Omental fat pad (tissue), 4 donors: ENCODE data around the gene LANCL3. TPM values are rescaled to one million over a fixed set of nuclear protein-coding genes. Genes with fewer than 3 reads are reported as not detected.
A peak's percentile ranks its signal among the peaks of the same experiment; 100 is the strongest.

ENCODE experiments used
- ATAC-seq: fragments of 150-250 bp; one replicate; pipeline ENCODE4 v1.9.1; 2016; ENCODE audit warnings: mild to moderate bottlenecking, moderate library complexity; ENCODE audit not compliant: low FRiP score
- DNase-seq: peaks from one replicate; pipeline ENCODE4 v3.0.0-alpha.2; 2019; ENCODE audit warnings: low spot score
- total RNA-seq, 4 donors: library from RNA; depleted of rRNA; stranded (reverse); fragments of >200 nt; gene quantifications; one replicate each; pipeline ENCODE4 v1.1.0, GENCODE V29; 2016
- TF ChIP-seq, protein P1 (sequence below), 3 donors: fragments of 450-650 bp; IDR thresholded peaks; one replicate each; pipeline ENCODE4 v1.5.1; 2016 to 2017; ENCODE audit warnings: antibody characterized with exemption in 3 of 3, mild to moderate bottlenecking in 3 of 3, moderate library complexity in 2 of 3

Gene LANCL3
- total RNA-seq, 4 donors from 2014 or later = 0.09 to 0.72 (median 0.27) TPM

DNA sequence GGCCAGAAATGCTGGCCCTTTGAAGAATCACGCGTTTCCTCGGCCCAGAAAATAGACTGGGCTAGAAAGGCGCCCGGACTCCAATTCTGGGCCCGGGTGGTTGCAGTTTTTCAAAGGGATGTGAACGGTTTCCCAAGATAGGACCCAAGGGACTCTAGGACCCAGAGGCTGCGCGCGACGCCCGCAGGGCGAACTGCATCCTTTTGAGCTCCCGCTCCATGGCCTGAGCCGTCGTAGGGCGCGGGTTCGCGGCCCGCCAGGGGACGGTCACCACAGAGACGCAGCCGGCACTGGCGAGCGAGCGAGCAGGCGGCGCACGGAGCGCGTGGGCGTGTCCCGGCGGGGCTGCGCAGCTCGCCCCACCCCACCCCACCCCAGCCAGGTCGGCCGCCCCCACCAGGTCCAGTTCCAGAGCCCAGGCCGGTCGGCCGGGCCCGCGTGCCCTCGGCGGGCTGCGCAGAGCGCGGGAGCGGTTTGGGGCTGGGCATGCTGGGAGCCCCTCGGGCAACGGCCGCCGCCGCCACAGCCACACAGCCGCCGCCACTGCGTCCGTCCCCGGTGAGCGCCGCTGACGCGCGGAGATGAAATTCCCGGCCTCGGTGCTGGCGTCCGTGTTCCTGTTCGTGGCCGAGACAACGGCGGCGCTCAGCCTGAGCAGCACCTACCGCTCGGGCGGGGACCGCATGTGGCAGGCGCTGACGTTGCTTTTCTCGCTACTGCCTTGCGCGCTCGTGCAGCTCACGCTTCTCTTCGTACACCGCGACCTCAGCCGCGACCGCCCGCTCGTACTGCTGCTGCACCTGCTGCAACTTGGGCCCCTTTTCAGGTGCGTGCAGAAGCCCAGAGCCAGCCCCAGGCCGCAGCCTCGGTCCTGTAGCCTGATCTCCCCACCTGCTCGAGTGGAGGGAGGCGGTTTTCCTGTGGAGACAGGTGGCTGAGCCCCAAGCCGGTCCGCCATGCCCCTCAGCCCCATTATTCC is 114.2 kb downstream of the LANCL3 start, which contains the start of gene XK:
Gene XK (plus strand): TSS at position 411 of the 979 bp plus-strand sequence. CDS start 171 bp downstream, at position 582.
- peak; percentile 41 for ATAC-seq
- TF ChIP-seq, protein P1, sequence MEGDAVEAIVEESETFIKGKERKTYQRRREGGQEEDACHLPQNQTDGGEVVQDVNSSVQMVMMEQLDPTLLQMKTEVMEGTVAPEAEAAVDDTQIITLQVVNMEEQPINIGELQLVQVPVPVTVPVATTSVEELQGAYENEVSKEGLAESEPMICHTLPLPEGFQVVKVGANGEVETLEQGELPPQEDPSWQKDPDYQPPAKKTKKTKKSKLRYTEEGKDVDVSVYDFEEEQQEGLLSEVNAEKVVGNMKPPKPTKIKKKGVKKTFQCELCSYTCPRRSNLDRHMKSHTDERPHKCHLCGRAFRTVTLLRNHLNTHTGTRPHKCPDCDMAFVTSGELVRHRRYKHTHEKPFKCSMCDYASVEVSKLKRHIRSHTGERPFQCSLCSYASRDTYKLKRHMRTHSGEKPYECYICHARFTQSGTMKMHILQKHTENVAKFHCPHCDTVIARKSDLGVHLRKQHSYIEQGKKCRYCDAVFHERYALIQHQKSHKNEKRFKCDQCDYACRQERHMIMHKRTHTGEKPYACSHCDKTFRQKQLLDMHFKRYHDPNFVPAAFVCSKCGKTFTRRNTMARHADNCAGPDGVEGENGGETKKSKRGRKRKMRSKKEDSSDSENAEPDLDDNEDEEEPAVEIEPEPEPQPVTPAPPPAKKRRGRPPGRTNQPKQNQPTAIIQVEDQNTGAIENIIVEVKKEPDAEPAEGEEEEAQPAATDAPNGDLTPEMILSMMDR (IDR thresholded peaks at IDR 0.05) = no peak
- DNase-seq = no peak

DNA sequence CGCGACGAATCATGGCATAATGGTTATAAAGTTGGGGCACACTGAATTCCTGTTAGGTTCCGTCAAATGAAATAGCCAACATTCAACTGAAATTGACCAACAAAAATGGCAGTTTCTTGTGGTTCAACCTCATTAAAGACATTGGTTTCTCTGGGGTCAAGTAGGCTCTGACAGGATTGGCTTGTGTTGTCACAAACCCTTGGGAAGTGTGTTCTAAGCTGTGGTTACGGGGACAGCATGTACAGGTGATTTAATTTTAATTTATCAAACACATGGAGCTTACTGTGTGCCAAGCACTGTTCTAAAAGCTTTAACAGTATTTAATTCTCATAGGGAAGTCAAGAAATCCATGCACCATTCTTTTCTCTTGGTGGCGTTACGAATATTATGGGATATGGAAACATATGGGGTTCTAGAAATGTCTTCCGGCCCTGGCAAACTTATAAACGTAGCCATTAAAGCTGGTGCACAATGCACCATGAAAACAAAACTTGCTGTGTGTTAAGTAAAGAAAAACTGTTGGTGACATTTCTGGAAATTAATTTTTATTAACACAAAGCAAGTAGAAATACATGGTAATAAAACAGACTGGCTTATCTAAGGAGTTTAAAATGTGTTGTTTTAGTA is 115.0 kb downstream of the LANCL3 start:
- ATAC-seq (no peak), DNase-seq (no peak)
- TF ChIP-seq, protein P1 (IDR thresholded peaks at IDR 0.05) = no peak

DNA sequence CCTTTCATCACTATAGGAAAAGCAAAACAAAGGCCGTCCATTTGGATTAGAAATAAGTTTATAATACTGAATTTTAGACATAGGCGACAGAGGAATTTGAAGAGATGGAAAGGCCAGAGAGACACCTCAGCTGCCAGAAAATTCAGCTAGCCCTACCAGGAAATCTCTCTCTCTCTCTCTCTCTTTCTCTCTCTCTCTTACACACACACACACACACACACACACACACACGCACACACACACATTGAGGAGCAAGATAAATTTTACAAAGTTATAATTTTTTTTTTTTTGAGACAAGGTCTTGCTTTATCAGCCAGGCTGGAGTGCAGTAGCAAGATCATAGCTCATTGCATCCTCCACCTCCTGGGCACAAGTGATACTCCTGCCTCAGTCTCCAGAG is 115.5 kb downstream of the LANCL3 start:
- DNase-seq (no peak), ATAC-seq (no peak)
- TF ChIP-seq, protein P1 (IDR thresholded peaks at IDR 0.05) = no peak

DNA sequence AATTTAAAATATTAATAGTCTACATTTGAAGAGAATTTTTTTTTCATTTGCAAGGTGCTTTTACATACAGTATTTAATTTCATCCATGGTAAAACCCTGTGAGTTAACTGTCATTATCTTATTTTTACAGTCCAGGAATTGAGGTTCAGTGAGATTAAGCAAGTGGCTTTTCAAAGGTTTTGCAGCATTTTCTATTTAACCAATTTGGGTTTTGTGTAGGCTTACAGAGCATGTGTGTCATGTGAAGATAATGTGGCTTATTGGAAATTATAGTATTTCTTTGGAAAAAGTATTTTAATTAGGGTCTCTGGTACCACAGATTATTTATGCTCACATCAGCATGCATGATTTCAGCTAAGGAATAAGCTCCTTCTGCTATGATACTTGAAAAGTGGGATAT is 118.7 kb downstream of the LANCL3 start:
- TF ChIP-seq, protein P1 (IDR thresholded peaks at IDR 0.05) = no peak
- ATAC-seq (no peak), DNase-seq (no peak)

DNA sequence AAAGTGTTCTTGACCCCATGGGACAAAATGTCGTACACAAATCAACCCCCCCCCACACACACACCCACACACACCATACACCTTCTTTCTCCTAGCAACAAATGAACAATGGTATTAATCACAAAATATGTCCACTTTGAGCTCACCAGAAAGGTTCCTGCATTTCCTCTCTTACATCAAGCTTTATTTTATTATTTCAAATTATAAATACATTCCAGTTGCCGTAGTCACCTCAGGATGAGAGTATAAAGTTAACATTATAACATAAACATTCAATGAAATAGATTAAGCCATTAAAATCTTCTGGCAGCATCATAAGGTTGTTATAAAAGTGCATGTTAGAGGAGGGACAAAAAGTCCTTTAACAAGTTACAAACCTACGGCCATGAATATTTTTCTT is 121.5 kb downstream of the LANCL3 start:
- ATAC-seq = no peak
- TF ChIP-seq, protein P1 (IDR thresholded peaks at IDR 0.05) = no peak
- no peak for DNase-seq

DNA sequence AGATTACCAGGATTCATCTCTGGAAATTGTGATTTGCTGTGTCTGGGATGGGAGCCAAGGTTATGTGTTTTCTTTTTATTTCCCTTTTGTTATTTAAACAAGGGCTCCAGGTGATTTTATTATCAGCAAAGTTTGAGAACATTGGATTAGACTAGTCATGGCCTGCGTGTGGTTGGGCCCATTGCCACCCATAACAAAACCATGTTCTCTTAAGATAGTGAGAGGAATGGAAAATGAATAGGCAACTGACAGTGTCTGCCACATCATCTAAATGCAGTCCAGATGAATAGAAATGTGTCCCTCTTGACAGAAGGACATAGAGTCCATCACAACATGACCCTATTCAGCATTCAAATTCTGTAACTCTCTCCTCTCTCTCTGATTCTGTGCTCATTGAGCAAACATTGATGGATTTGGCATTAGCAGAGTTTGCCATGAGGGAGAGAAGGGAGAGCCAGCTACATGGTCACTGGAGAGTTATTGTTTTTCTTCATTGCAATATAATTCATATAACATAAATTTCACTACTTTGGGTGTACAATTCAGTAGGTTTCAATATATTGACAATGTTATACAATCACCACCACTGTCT is 125.8 kb downstream of the LANCL3 start:
- ATAC-seq (no peak), DNase-seq (no peak)
- TF ChIP-seq, protein P1 (IDR thresholded peaks at IDR 0.05) = no peak
